Measurements from ENCODE around the gene ITFG1. TPM values are rescaled to one million over a fixed set of nuclear protein-coding genes. Genes with fewer than 3 reads are reported as not detected.
"Not testable (repeated sequence)": the region's sequence is repeated elsewhere in the genome, so short reads cannot be mapped to it uniquely, and the experiment has no call there.

Gene ITFG1
- total RNA-seq, 1 experiment from 2014 or later = 38.2 TPM

DNA sequence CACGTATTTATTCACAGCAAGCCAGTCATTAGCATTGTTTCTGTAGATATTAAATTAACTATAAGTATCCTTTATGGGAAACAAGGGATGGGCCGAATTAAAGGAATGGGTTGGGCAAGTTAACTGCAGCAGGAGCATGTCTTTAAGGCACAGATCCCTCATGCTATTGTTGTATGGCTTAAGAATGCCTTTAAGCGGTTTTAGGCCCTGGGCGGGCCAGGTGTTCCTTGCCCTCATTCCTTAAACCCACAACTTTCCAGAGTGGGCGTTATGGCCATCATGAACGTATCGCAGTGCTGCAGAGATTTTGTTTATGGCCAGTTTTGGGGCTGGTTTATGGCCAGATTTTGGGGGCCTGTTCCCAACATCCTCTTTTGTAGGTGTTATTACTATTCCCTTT lies 9.3 kb upstream of the ITFG1 start:
- CTCF ChIA-PET = no interaction called here
- POLR2A ChIA-PET = no interaction called here
- no peaks in the 10 kb centered on the region for H3K27me3 Mint-ChIP-seq (ENCODE audit: insufficient read depth, unreplicated experiment)
- no TSS peak for BruUV-seq (replicated peaks)
- H3K36me3 Mint-ChIP-seq (ENCODE audit: insufficient read depth, unreplicated experiment) = no peaks in the 10 kb centered on the region
- peaks cover 22% of the 10 kb centered on the region for H3K4me1 Mint-ChIP-seq (ENCODE audit: low read depth, unreplicated experiment)
- no peaks in the 10 kb centered on the region for H3K9me3 ChIP-seq
- no peak for TF ChIP-seq CTCF (IDR thresholded peaks at IDR 0.05; ENCODE audit: insufficient read depth in 1 of 2, low read depth in 1 of 2, low read length in 1 of 2, severe bottlenecking in 1 of 2, unreplicated experiment in 1 of 2)
- H3K36me3 ChIP-seq (ENCODE audit: control insufficient read depth, insufficient read depth, low read length) = no peaks in the 10 kb centered on the region
- peaks cover 22% of the 10 kb centered on the region for H3K4me1 ChIP-seq
- intact Hi-C loops (cut with micrococcal nuclease; ENCODE audit: unreplicated experiment) = no loop called here
- H3K27me3 ChIP-seq (replicated peaks; ENCODE audit: control insufficient read depth, insufficient read depth, low read length) = no peaks in the 10 kb centered on the region
- no peak for DNase-seq
- H3K4me3 ChIP-seq (ENCODE audit: low read depth, low read length) = no peak overlapping the region
- H3K27ac Mint-ChIP-seq (ENCODE audit: unreplicated experiment) = no peak overlapping the region
- no peaks in the 10 kb centered on the region for H3K9me3 Mint-ChIP-seq (ENCODE audit: unreplicated experiment)
- no peak overlapping the region for H3K4me3 Mint-ChIP-seq (ENCODE audit: unreplicated experiment)

DNA sequence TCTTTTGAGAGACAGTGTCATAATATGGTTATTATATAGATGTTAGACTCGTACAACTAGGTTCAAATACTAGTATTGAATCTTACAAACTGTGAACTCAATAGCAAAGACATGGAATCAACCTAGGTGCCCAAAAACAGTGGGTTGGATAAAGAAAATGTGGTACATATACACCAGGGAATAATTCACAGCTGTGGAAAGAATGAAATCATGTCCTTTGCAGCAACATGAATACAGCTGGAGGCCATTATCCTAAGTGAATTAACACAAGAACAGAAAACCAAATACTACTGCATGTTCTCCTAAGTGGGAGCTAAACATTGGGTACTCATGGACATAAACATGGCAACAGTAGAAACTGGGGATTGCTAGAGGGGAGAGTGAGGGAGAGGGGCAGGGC lies 8.4 kb upstream of the ITFG1 start:
- no peak overlapping the region for H3K27ac Mint-ChIP-seq (ENCODE audit: unreplicated experiment)
- POLR2A ChIA-PET = no interaction called here
- H3K4me3 ChIP-seq (ENCODE audit: low read depth, low read length) = no peak overlapping the region
- no peak for TF ChIP-seq CTCF (IDR thresholded peaks at IDR 0.05; ENCODE audit: insufficient read depth in 1 of 2, low read depth in 1 of 2, low read length in 1 of 2, severe bottlenecking in 1 of 2, unreplicated experiment in 1 of 2)
- no TSS peak for BruUV-seq (replicated peaks)
- peaks cover 22% of the 10 kb centered on the region for H3K4me1 Mint-ChIP-seq (ENCODE audit: low read depth, unreplicated experiment)
- peaks cover 22% of the 10 kb centered on the region for H3K4me1 ChIP-seq
- no peaks in the 10 kb centered on the region for H3K36me3 ChIP-seq (ENCODE audit: control insufficient read depth, insufficient read depth, low read length)
- H3K27me3 Mint-ChIP-seq (ENCODE audit: insufficient read depth, unreplicated experiment) = no peaks in the 10 kb centered on the region
- H3K36me3 Mint-ChIP-seq (ENCODE audit: insufficient read depth, unreplicated experiment) = no peaks in the 10 kb centered on the region
- no peak for DNase-seq
- H3K27me3 ChIP-seq (replicated peaks; ENCODE audit: control insufficient read depth, insufficient read depth, low read length) = no peaks in the 10 kb centered on the region
- intact Hi-C loops (cut with micrococcal nuclease; ENCODE audit: unreplicated experiment) = no loop called here
- H3K9me3 Mint-ChIP-seq (ENCODE audit: unreplicated experiment) = no peaks in the 10 kb centered on the region
- CTCF ChIA-PET = no interaction called here
- H3K4me3 Mint-ChIP-seq (ENCODE audit: unreplicated experiment) = no peak overlapping the region
- no peaks in the 10 kb centered on the region for H3K9me3 ChIP-seq

GRCh38 chr16:47468070-47468689 lies 7.3 kb upstream of the ITFG1 start:
- H3K27me3 Mint-ChIP-seq (ENCODE audit: insufficient read depth, unreplicated experiment); H3K27me3 ChIP-seq (replicated peaks; ENCODE audit: control insufficient read depth, insufficient read depth, low read length); CTCF ChIA-PET; intact Hi-C loops (cut with micrococcal nuclease; ENCODE audit: unreplicated experiment); BruUV-seq (replicated peaks); H3K9me3 ChIP-seq; H3K36me3 ChIP-seq (ENCODE audit: control insufficient read depth, insufficient read depth, low read length); H3K36me3 Mint-ChIP-seq (ENCODE audit: insufficient read depth, unreplicated experiment); H3K4me3 ChIP-seq (ENCODE audit: low read depth, low read length); H3K9me3 Mint-ChIP-seq (ENCODE audit: unreplicated experiment); POLR2A ChIA-PET: not testable (repeated sequence)
- Mint-ChIP-seq H3K4me3 (ENCODE audit: unreplicated experiment) (peak overlapping the region; percentile 12), H3K27ac (ENCODE audit: unreplicated experiment) (peak overlapping the region; percentile 31), H3K4me1 (ENCODE audit: low read depth, unreplicated experiment) (peaks cover 22% of the 10 kb centered on the region)
- DNase-seq = peak in 1 of 2 experiments; percentile 4
- peaks cover 23% of the 10 kb centered on the region for H3K4me1 ChIP-seq

DNA sequence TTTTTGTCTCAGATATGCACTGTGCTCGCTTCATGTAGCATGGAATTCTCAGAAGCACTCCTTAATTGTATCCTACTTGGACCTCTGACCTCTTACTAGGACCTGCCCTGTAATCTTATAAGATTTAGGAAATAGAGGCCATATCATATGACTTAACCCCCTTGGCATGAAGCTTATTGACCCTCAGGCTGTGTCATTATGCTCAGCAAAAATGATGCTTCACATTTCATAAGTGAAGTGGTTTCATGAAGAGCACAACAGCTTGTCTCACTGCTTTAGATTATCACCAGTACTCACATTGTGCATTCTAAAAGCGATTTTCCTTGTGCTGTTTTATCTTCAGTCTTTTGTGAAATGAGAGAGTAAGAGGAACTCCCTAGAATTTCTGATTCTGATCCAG lies 6.6 kb upstream of the ITFG1 start:
- POLR2A ChIA-PET = interaction anchor here (0.5 kb wide), 1 partner anchor 30 kb away, joined by 3 read pairs; no protein-coding TSS in a partner anchor
- no peaks in the 10 kb centered on the region for H3K9me3 Mint-ChIP-seq (ENCODE audit: unreplicated experiment)

More for the DNA sequence above, 6.6 kb upstream of the ITFG1 start:
- Mint-ChIP-seq H3K27me3 (ENCODE audit: insufficient read depth, unreplicated experiment) (no peaks in the 10 kb centered on the region), H3K4me1 (ENCODE audit: low read depth, unreplicated experiment) (peaks cover 22% of the 10 kb centered on the region), H3K27ac (ENCODE audit: unreplicated experiment) (peak overlapping the region; percentile 31), H3K4me3 (ENCODE audit: unreplicated experiment) (no peak overlapping the region), H3K36me3 (ENCODE audit: insufficient read depth, unreplicated experiment) (no peaks in the 10 kb centered on the region)
- H3K9me3 ChIP-seq = no peaks in the 10 kb centered on the region
- no peak for TF ChIP-seq CTCF (IDR thresholded peaks at IDR 0.05; ENCODE audit: insufficient read depth in 1 of 2, low read depth in 1 of 2, low read length in 1 of 2, severe bottlenecking in 1 of 2, unreplicated experiment in 1 of 2)
- H3K4me3 ChIP-seq (ENCODE audit: low read depth, low read length) = no peak overlapping the region
- BruUV-seq (replicated peaks) = no TSS peak
- no peaks in the 10 kb centered on the region for H3K27me3 ChIP-seq (replicated peaks; ENCODE audit: control insufficient read depth, insufficient read depth, low read length)
- intact Hi-C loops (cut with micrococcal nuclease; ENCODE audit: unreplicated experiment) = no loop called here
- CTCF ChIA-PET = no interaction called here
- no peak for DNase-seq
- no peaks in the 10 kb centered on the region for H3K36me3 ChIP-seq (ENCODE audit: control insufficient read depth, insufficient read depth, low read length)
- H3K4me1 ChIP-seq = peaks cover 26% of the 10 kb centered on the region
